Testis (tissue), 3 donors: Measurements from ENCODE around the gene CCR3. TPM values are rescaled to one million over a fixed set of nuclear protein-coding genes. Genes with fewer than 3 reads are reported as not detected.

Source experiments
- DNase-seq: peaks from one replicate; pipeline ENCODE4 v3.0.0-alpha.2; 2019
- H3K27ac ChIP-seq, 2 donors: fragments of 200-600 bp; sonication (generic); one replicate each; pipeline ENCODE4 v1.5.1; 2019
- H3K27me3 ChIP-seq: fragments of 200-600 bp; sonication (generic); one replicate; pipeline ENCODE4 v1.5.1; 2019
- H3K36me3 ChIP-seq: fragments of 200-600 bp; sonication (generic); one replicate; pipeline ENCODE4 v1.5.1; 2017; ENCODE audit warnings: low read depth; ENCODE audit errors: missing control alignments
- H3K4me1 ChIP-seq: fragments of 200-600 bp; sonication (generic); one replicate; pipeline ENCODE4 v1.5.1; 2019
- H3K4me3 ChIP-seq, 2 donors: fragments of 200-600 bp; sonication (generic); one replicate each; pipeline ENCODE4 v1.5.1; 2017 to 2019
- H3K9me3 ChIP-seq: fragments of 200-600 bp; sonication (generic); one replicate; pipeline ENCODE4 v1.5.1; 2017
- POLR2A ChIP-seq: fragments of 450-650 bp; IDR thresholded peaks from one replicate; pipeline ENCODE4 v1.6.1; 2017; ENCODE audit warnings: antibody characterized with exemption, mild to moderate bottlenecking, moderate library complexity
- WGBS, 2 donors: methylation state at CpG; one replicate each; pipeline ENCODE4 v1.1.5; 2018; 5-methylcytosine and 5-hydroxymethylcytosine counted together
- intact Hi-C: fragments of 100-400 bp; cut with DNase I; formaldehyde crosslinking; loops from one replicate; pipeline ENCODE4 v1.15.1; 2023; ENCODE audit warnings: low total_unique reads
- polyA plus RNA-seq: library from polyadenylated mRNA; stranded (reverse); fragments of 350-450 nt; fragmentation: Illumina TruSeq; extraction: RNeasy Lipid Tissue Mini Kit (QIAGEN cat#74804); gene quantifications from one replicate; pipeline ENCODE4 v1.2.3, GENCODE V29; 2014; ENCODE audit warnings: low read depth, low replicate concordance; ENCODE audit not compliant: insufficient read depth
- total RNA-seq, 2 donors: library from RNA; depleted of rRNA; stranded (reverse); fragments of >200 nt; gene quantifications; one replicate each; pipeline ENCODE4 v1.2.3, GENCODE V29; 2016
- TF ChIP-seq, protein P1 (sequence below), 3 experiments: fragments of 450-650 bp in 2 of 3; fragments of 200-600 bp in 1 of 3; sonication (generic) in 1 of 3; IDR thresholded peaks; one replicate each; pipeline ENCODE4 v1.5.1; 2016 to 2019; ENCODE audit warnings: antibody characterized with exemption in 3 of 3, mild to moderate bottlenecking in 2 of 3, moderate library complexity in 1 of 3

The CCR3 gene
- total and polyA plus RNA-seq, 3 donors from 2014 or later: not detected

DNA sequence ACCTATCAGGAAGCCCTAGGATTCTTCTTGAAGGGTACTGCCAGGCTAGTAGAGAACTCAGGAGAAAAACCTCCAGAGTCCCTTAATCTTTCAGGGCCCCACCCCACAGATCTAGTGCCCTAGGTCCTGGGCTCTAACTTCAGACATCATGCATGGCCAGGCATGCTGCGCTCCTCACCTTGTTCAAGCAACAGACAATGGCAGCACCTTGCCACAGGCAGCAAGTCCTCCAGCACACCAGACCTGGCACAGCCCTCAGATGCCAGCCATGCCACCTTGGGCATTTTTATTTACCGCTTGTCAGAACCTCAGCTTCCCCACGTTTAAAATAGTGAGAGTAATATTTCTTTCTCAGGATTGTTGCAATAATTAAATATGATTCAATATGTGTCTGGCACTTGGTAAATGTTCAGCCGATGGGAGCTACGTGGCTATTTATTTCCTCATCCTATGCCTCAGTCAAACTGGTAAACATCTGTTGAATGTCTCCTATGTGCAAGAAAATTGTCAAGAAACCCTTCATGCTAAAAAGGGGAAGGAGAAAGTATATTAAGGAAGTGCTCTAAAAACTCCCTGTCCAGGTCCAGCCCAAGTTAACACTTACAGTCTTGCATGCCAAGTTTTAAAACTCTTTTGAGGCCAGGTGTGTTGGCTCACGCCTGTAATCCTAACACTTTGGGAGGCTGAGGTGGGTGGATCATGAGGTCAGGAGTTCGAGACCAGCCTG lies 19.7 kb upstream of the CCR3 start:
- no peak for DNase-seq
- intact Hi-C loops: no loop called here
- H3K36me3 ChIP-seq: no peaks in the 10 kb centered on the region
- H3K9me3 ChIP-seq: no peaks in the 10 kb centered on the region
- no peak overlapping the region for H3K4me3 ChIP-seq
- WGBS, 2 donors: 76 to 81% methylated on average over 7 of the region's 7 CpGs
- H3K4me1 ChIP-seq: no peaks in the 10 kb centered on the region
- H3K27me3 ChIP-seq: no peaks in the 10 kb centered on the region
- no peak overlapping the region for H3K27ac ChIP-seq
- no peak for TF ChIP-seq POLR2A
- TF ChIP-seq, protein P1, sequence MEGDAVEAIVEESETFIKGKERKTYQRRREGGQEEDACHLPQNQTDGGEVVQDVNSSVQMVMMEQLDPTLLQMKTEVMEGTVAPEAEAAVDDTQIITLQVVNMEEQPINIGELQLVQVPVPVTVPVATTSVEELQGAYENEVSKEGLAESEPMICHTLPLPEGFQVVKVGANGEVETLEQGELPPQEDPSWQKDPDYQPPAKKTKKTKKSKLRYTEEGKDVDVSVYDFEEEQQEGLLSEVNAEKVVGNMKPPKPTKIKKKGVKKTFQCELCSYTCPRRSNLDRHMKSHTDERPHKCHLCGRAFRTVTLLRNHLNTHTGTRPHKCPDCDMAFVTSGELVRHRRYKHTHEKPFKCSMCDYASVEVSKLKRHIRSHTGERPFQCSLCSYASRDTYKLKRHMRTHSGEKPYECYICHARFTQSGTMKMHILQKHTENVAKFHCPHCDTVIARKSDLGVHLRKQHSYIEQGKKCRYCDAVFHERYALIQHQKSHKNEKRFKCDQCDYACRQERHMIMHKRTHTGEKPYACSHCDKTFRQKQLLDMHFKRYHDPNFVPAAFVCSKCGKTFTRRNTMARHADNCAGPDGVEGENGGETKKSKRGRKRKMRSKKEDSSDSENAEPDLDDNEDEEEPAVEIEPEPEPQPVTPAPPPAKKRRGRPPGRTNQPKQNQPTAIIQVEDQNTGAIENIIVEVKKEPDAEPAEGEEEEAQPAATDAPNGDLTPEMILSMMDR (IDR thresholded peaks at IDR 0.05): no peak

DNA sequence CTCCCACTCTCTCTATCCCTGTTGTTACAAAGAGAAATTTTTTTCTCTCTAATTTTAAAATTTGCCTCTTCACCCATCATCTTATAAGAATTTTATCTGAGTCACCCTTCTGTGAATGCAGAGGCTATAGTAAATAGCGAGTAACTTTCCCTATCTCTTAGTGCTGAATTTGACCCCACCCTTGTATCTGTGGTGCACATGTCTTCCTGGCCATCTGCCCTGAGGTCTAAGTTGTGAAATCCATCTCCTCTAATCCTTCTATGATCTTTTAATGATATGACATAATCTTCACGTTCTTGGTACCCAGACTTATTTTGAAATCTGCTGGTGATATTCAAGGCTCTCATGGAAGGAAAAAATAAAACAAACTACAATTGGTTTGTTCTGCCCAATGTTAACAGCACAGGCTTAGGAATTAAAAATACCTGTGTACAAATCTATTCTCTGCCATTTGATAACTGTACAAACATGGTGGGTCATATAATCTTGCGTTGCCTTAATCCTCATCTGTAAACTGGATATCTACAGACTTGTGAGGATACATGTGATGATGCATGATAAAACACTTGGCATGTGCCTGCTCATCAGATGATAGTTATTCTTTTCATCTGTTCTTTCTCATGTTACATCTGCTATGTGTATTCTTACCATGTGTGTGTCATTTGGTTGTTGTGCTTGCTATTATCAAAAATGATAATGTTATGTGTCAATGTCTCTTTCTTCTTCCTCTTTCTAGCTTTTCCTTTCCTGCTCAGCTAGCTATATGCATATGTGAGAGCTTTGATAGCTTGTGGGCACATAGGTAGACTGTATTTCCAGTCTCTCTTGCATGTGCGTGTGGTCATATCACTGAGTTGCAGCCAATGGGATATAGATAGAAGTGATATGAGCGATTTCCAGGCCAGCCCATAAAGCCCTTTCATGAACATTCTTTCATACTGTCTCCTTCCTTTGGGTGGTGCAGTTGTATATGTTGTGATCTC lies 13.7 kb upstream of the CCR3 start:
- H3K27me3 ChIP-seq: no peaks in the 10 kb centered on the region
- no peak for TF ChIP-seq POLR2A
- TF ChIP-seq, protein P1 (IDR thresholded peaks at IDR 0.05): no peak
- no peaks in the 10 kb centered on the region for H3K36me3 ChIP-seq
- intact Hi-C loops: no loop called here
- DNase-seq: no peak
- no peak overlapping the region for H3K27ac ChIP-seq
- no peaks in the 10 kb centered on the region for H3K4me1 ChIP-seq
- H3K4me3 ChIP-seq: no peak overlapping the region
- H3K9me3 ChIP-seq: no peaks in the 10 kb centered on the region
- 82 to 86% methylated on average over 5 of the region's 5 CpGs for WGBS, 2 donors

DNA sequence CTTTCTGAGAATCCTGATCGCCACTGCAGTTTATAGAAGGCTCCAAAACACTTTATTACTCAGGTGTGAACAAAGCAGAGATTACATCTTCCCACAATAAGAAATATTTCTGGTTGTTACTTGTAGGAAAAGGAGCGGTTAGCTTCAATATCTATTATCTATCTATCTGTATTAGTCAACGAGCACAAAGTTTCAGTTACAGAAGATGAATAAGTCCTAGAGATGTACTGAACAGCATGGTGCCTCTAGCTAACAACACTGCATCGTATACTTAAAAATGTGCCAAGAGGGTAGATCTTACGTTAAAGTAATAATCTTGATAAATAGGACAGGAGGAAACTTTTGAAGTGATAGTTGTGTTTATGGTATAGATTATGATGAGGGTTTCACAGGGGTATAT lies 10.9 kb upstream of the CCR3 start:
- Histone ChIP-seq H3K27me3 (no peaks in the 10 kb centered on the region), H3K9me3 (no peaks in the 10 kb centered on the region)
- intact Hi-C loops: no loop called here

DNA sequence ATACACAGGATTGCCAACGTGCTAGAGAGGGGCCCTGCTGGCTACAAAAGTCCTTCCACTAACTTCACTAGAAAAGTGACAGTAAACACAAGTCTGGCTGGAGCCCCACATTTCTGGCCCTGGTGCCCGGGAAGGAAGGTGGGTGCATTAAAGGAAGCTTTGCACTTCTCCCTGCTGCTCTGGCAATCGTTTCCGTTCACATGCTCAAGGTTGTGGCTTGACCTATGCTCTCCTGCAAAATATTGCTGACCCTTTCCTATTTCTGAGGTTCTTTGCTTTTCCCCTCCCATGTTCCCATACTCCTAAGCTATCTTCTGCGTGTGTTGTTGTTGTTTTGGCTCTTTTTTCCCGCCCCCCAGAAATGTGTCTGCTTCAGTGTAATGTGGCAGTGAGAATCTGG lies 9.1 kb upstream of the CCR3 start:
- DNase-seq: no peak
- 63 to 72% methylated on average over 6 of the region's 6 CpGs for WGBS, 2 donors
- H3K4me3 ChIP-seq: no peak overlapping the region
- no peak overlapping the region for H3K27ac ChIP-seq
- no peaks in the 10 kb centered on the region for H3K9me3 ChIP-seq
- no peaks in the 10 kb centered on the region for H3K36me3 ChIP-seq
- H3K4me1 ChIP-seq: no peaks in the 10 kb centered on the region
- TF ChIP-seq, protein P1 (IDR thresholded peaks at IDR 0.05): no peak
- no peak for TF ChIP-seq POLR2A
- intact Hi-C loops: no loop called here
- no peaks in the 10 kb centered on the region for H3K27me3 ChIP-seq

More for the DNA sequence above, 10.9 kb upstream of the CCR3 start:
- no peak overlapping the region for H3K4me3 ChIP-seq
- no peak for TF ChIP-seq POLR2A
- TF ChIP-seq, protein P1 (IDR thresholded peaks at IDR 0.05): no peak
- no peak overlapping the region for H3K27ac ChIP-seq
- no peaks in the 10 kb centered on the region for H3K36me3 ChIP-seq
- WGBS, 2 donors: 77 to 89% methylated on average over 5 of the region's 5 CpGs
- no peaks in the 10 kb centered on the region for H3K4me1 ChIP-seq
- no peak for DNase-seq
